ENCODE measurements around the gene ARHGAP5. TPM values are rescaled to one million over a fixed set of nuclear protein-coding genes. Genes with fewer than 3 reads are reported as not detected.

The ARHGAP5 gene
- polyA plus RNA-seq, 1 donor from 2014 or later, result 26.0 TPM

- H3K27me3 Mint-ChIP-seq, result no peaks in the 10 kb centered on the region
Measured at GRCh38 chr14:32068708-32069107, 8.4 kb upstream of the ARHGAP5 start.

GRCh38 chr14:32070282-32070681 lies 6.8 kb upstream of the ARHGAP5 start:
- H3K36me3 Mint-ChIP-seq, result no peaks in the 10 kb centered on the region
- no peaks in the 10 kb centered on the region for H3K27me3 Mint-ChIP-seq
- no peaks in the 10 kb centered on the region for H3K9me3 Mint-ChIP-seq
- no peak overlapping the region for H3K4me3 Mint-ChIP-seq
- H3K27ac Mint-ChIP-seq, result no peak overlapping the region
- peaks cover 2 to 3% (median 2%) of the 10 kb centered on the region in 3 donors for H3K4me1 Mint-ChIP-seq

More at GRCh38 chr14:32068708-32069107, 8.4 kb upstream of the ARHGAP5 start:
- H3K9me3 Mint-ChIP-seq, result no peaks in the 10 kb centered on the region
- peak overlapping the region in 1 of 3 donors; percentile 24 for H3K27ac Mint-ChIP-seq
- H3K36me3 Mint-ChIP-seq, result no peaks in the 10 kb centered on the region
- H3K4me3 Mint-ChIP-seq, result no peak overlapping the region
- peaks cover under 1 to 2% (median 1%) of the 10 kb centered on the region in 3 donors for H3K4me1 Mint-ChIP-seq

- Mint-ChIP-seq H3K27me3 (no peaks in the 10 kb centered on the region), H3K4me3 (no peak overlapping the region), H3K9me3 (no peaks in the 10 kb centered on the region), H3K36me3 (no peaks in the 10 kb centered on the region), H3K4me1 (peaks cover 3 to 7% (median 6%) of the 10 kb centered on the region in 3 donors), H3K27ac (no peak overlapping the region)
Measured at GRCh38 chr14:32072676-32073075, 4.4 kb upstream of the ARHGAP5 start.

- H3K27ac Mint-ChIP-seq, result peak overlapping the region in 2 of 3 donors; percentile 61 to 64
- no peaks in the 10 kb centered on the region for H3K9me3 Mint-ChIP-seq
- H3K4me3 Mint-ChIP-seq, result peak overlapping the region in 1 of 4 donors; percentile 79
- no peaks in the 10 kb centered on the region for H3K27me3 Mint-ChIP-seq
- peaks cover 9 to 13% (median 12%) of the 10 kb centered on the region in 3 donors for H3K4me1 Mint-ChIP-seq
- H3K36me3 Mint-ChIP-seq, result no peaks in the 10 kb centered on the region
Measured at GRCh38 chr14:32073537-32074189, 3.4 kb upstream of the ARHGAP5 start.

- Mint-ChIP-seq H3K27ac (no peak overlapping the region), H3K4me3 (peak overlapping the region in 3 of 4 donors; percentile 25 to 91 (median 54)), H3K9me3 (no peaks in the 10 kb centered on the region), H3K4me1 (peaks cover 10 to 20% (median 19%) of the 10 kb centered on the region in 3 donors), H3K36me3 (no peaks in the 10 kb centered on the region), H3K27me3 (no peaks in the 10 kb centered on the region)
Measured at GRCh38 chr14:32074887-32075572, 2.1 kb upstream of the ARHGAP5 start.

GRCh38 chr14:32075672-32076277 lies 1.3 kb upstream of the ARHGAP5 start:
- Mint-ChIP-seq H3K27ac (peak overlapping the region; percentile 63 to 94 (median 93)), H3K4me1 (peaks cover 11 to 24% (median 20%) of the 10 kb centered on the region in 3 donors), H3K9me3 (no peaks in the 10 kb centered on the region), H3K4me3 (peak overlapping the region; percentile 91 to 100 (median 96)), H3K27me3 (no peaks in the 10 kb centered on the region), H3K36me3 (no peaks in the 10 kb centered on the region)

GRCh38 chr14:32076278-32077080 lies 625 bp upstream of the ARHGAP5 start:
- H3K36me3 Mint-ChIP-seq, result no peaks in the 10 kb centered on the region
- H3K4me1 Mint-ChIP-seq, result peaks cover 15 to 30% (median 26%) of the 10 kb centered on the region in 3 donors
- no peaks in the 10 kb centered on the region for H3K27me3 Mint-ChIP-seq
- no peaks in the 10 kb centered on the region for H3K9me3 Mint-ChIP-seq
- H3K4me3 Mint-ChIP-seq, result peak overlapping the region; percentile 93 to 100 (median 100)
- H3K27ac Mint-ChIP-seq, result peak overlapping the region; percentile 63 to 94 (median 93)

- Mint-ChIP-seq H3K27me3 (no peaks in the 10 kb centered on the region), H3K4me3 (peak overlapping the region; percentile 93 to 100 (median 96)), H3K27ac (peak overlapping the region; percentile 93 to 95 (median 95)), H3K4me1 (peaks cover 15 to 37% (median 36%) of the 10 kb centered on the region in 3 donors), H3K36me3 (no peaks in the 10 kb centered on the region), H3K9me3 (no peaks in the 10 kb centered on the region)
Measured at GRCh38 chr14:32078023-32078857, 1.1 kb downstream of the ARHGAP5 start.

- H3K27ac Mint-ChIP-seq, result peak overlapping the region in 1 of 3 donors; percentile 95
- H3K4me3 Mint-ChIP-seq, result peak overlapping the region; percentile 93 to 100 (median 96)
- H3K27me3 Mint-ChIP-seq, result no peaks in the 10 kb centered on the region
- H3K36me3 Mint-ChIP-seq, result no peaks in the 10 kb centered on the region
- H3K9me3 Mint-ChIP-seq, result no peaks in the 10 kb centered on the region
- H3K4me1 Mint-ChIP-seq, result peaks cover 15 to 41% (median 40%) of the 10 kb centered on the region in 3 donors
Measured at GRCh38 chr14:32078858-32079216, 1.7 kb downstream of the ARHGAP5 start.

GRCh38 chr14:32079264-32079663 lies 2.2 kb downstream of the ARHGAP5 start:
- no peaks in the 10 kb centered on the region for H3K27me3 Mint-ChIP-seq
- peak overlapping the region in 1 of 3 donors; percentile 95 for H3K27ac Mint-ChIP-seq
- peaks cover 15 to 44% (median 39%) of the 10 kb centered on the region in 3 donors for H3K4me1 Mint-ChIP-seq
- H3K9me3 Mint-ChIP-seq, result no peaks in the 10 kb centered on the region
- peak overlapping the region in 3 of 4 donors; percentile 93 to 100 (median 99) for H3K4me3 Mint-ChIP-seq
- H3K36me3 Mint-ChIP-seq, result no peaks in the 10 kb centered on the region

GRCh38 chr14:32080001-32080510 lies 3.0 kb downstream of the ARHGAP5 start:
- Mint-ChIP-seq H3K27ac (no peak overlapping the region), H3K36me3 (no peaks in the 10 kb centered on the region), H3K4me1 (peaks cover 16 to 49% (median 39%) of the 10 kb centered on the region in 3 donors), H3K27me3 (no peaks in the 10 kb centered on the region), H3K4me3 (peak overlapping the region in 1 of 4 donors; percentile 40), H3K9me3 (no peaks in the 10 kb centered on the region)

- H3K27ac Mint-ChIP-seq, result no peak overlapping the region
- no peaks in the 10 kb centered on the region for H3K9me3 Mint-ChIP-seq
- no peak overlapping the region for H3K4me3 Mint-ChIP-seq
- no peaks in the 10 kb centered on the region for H3K27me3 Mint-ChIP-seq
- peaks cover 13 to 53% (median 39%) of the 10 kb centered on the region in 3 donors for H3K4me1 Mint-ChIP-seq
- H3K36me3 Mint-ChIP-seq, result no peaks in the 10 kb centered on the region
Measured at GRCh38 chr14:32081901-32082300, 4.8 kb downstream of the ARHGAP5 start.

GRCh38 chr14:32083315-32083624 lies 6.2 kb downstream of the ARHGAP5 start:
- H3K4me3 Mint-ChIP-seq, result peak overlapping the region in 1 of 4 donors; percentile 68

GRCh38 chr14:32083789-32084188 lies 6.7 kb downstream of the ARHGAP5 start:
- H3K27ac Mint-ChIP-seq, result no peak overlapping the region
- no peaks in the 10 kb centered on the region for H3K36me3 Mint-ChIP-seq
- no peak overlapping the region for H3K4me3 Mint-ChIP-seq
- H3K9me3 Mint-ChIP-seq, result no peaks in the 10 kb centered on the region
- peaks cover 9 to 49% (median 39%) of the 10 kb centered on the region in 3 donors for H3K4me1 Mint-ChIP-seq
- H3K27me3 Mint-ChIP-seq, result no peaks in the 10 kb centered on the region

More at GRCh38 chr14:32083315-32083624, 6.2 kb downstream of the ARHGAP5 start:
- Mint-ChIP-seq H3K27ac (no peak overlapping the region), H3K36me3 (no peaks in the 10 kb centered on the region), H3K4me1 (peaks cover 11 to 53% (median 40%) of the 10 kb centered on the region in 3 donors), H3K27me3 (no peaks in the 10 kb centered on the region), H3K9me3 (no peaks in the 10 kb centered on the region)

Measured in IgD-negative memory B cell (primary cell).